HG02759 (cell line): ENCODE measurements around the gene CD248.

Experiments used
- ATAC-seq: cut with Tn5 transposase; IDR thresholded peaks from one replicate; pipeline ENCODE4 v1.9.1; 2021; ENCODE audit warnings: mild to moderate bottlenecking, moderate library complexity; ENCODE audit not compliant: unreplicated experiment

The CD248 gene

GRCh38 chr11:66341502-66342126, 24.8 kb upstream of the CD248 start:
- ATAC-seq, result no peak

- ATAC-seq, result no peak
Measured at GRCh38 chr11:66340596-66341501, 24.0 kb upstream of the CD248 start.

- ATAC-seq, result no peak
Measured at GRCh38 chr11:66339686-66340483, 23.0 kb upstream of the CD248 start.

GRCh38 chr11:66339162-66339675, 22.4 kb upstream of the CD248 start:
- no peak for ATAC-seq

GRCh38 chr11:66338276-66339161, 21.7 kb upstream of the CD248 start:
- no peak for ATAC-seq

- no peak for ATAC-seq
Measured at GRCh38 chr11:66337103-66337899, 20.5 kb upstream of the CD248 start.

- ATAC-seq, result peak; percentile 82
Measured at GRCh38 chr11:66336234-66337102, 19.6 kb upstream of the CD248 start, which contains the start of gene RIN1. RIN1 (minus strand) TSS chr11:66336434; CDS start chr11:66336402, 32 bp downstream.

- no peak for ATAC-seq
Measured at GRCh38 chr11:66335531-66336233, 18.8 kb upstream of the CD248 start.

- no peak for ATAC-seq
Measured at GRCh38 chr11:66334605-66335442, 18.0 kb upstream of the CD248 start.

- ATAC-seq, result no peak
Measured at GRCh38 chr11:66333896-66334604, 17.2 kb upstream of the CD248 start.

GRCh38 chr11:66333220-66333877, 16.5 kb upstream of the CD248 start:
- no peak for ATAC-seq

- ATAC-seq, result no peak
Measured at GRCh38 chr11:66332371-66333219, 15.8 kb upstream of the CD248 start.

- ATAC-seq, result no peak
Measured at GRCh38 chr11:66331542-66332370, 14.9 kb upstream of the CD248 start.

GRCh38 chr11:66330931-66331330, 14.1 kb upstream of the CD248 start:
- no peak for ATAC-seq
